GM18861 (cell line): ENCODE results near the gene PYGL.

Experiments
- ATAC-seq: cut with Tn5 transposase; IDR thresholded peaks from one replicate; pipeline ENCODE4 v1.9.1; 2021; ENCODE audit not compliant: unreplicated experiment

Gene PYGL

GRCh38 chr14:50875359-50876070 lies 68.8 kb downstream of the PYGL start:
- peak; percentile 92 for ATAC-seq

GRCh38 chr14:50874757-50875156 lies 69.5 kb downstream of the PYGL start:
- ATAC-seq: no peak

GRCh38 chr14:50871914-50872732 lies 72.2 kb downstream of the PYGL start, which contains the start of gene ABHD12B:
ABHD12B (plus strand) TSS chr14:50872053; CDS start chr14:50872175, 122 bp downstream.
- ATAC-seq: no peak

- no peak for ATAC-seq
Measured at GRCh38 chr14:50871228-50871627, 73.1 kb downstream of the PYGL start.

- ATAC-seq: no peak
Measured at GRCh38 chr14:50865391-50866076, 78.7 kb downstream of the PYGL start.

GRCh38 chr14:50864946-50865345 lies 79.3 kb downstream of the PYGL start:
- no peak for ATAC-seq

- ATAC-seq: no peak
Measured at GRCh38 chr14:50864237-50864636, 80.0 kb downstream of the PYGL start.

GRCh38 chr14:50862036-50862570 lies 82.2 kb downstream of the PYGL start:
- ATAC-seq: no peak

- no peak for ATAC-seq
Measured at GRCh38 chr14:50860478-50861086, 83.7 kb downstream of the PYGL start.

- ATAC-seq: no peak
Measured at GRCh38 chr14:50859296-50859624, 85.0 kb downstream of the PYGL start.

- no peak for ATAC-seq
Measured at GRCh38 chr14:50856660-50857059, 87.6 kb downstream of the PYGL start.

GRCh38 chr14:50855558-50855957 lies 88.7 kb downstream of the PYGL start:
- no peak for ATAC-seq
